Endothelial cell of umbilical vein (primary cell): Measurements from ENCODE around the gene CCNE1. TPM values are rescaled to one million over a fixed set of nuclear protein-coding genes. Genes with fewer than 3 reads are reported as not detected.

ENCODE experiments used
- BruUV-seq: library from RNA; stranded (reverse); fragments of 400-500 nt; replicated peaks from 2 replicates; lab custom pipeline; 2021; lab: Mats Ljungman, UMichigan
- CTCF ChIA-PET: fragments of 300-600, 350-600 bp; sonication (Branson Sonifier 250); formaldehyde crosslinking; loops from one replicate; lab custom pipeline; 2021; ENCODE audit warnings: antibody characterized with exemption, inconsistent platforms; lab: Charles Lee
- POLR2A ChIA-PET: fragments of 300-600, 350-600 bp; sonication (Branson Sonifier 250); formaldehyde crosslinking; loops from one replicate; lab custom pipeline; 2021; ENCODE audit warnings: antibody characterized with exemption, inconsistent platforms; lab: Charles Lee
- DNase-seq: peaks from one replicate; pipeline ENCODE4 v3.0.0-alpha.2; 2011; ENCODE audit warnings: low read depth, low spot score
- FAIRE-seq: peaks from 2 replicates; lab custom pipeline; 2011; peaks lifted over from hg19 to GRCh38; lab: Jason Lieb, UNC
- H2AFZ ChIP-seq: 2 replicates; pipeline ENCODE4 v1.6.0; 2012; ENCODE audit warnings: low read depth, low read length, control low read depth, inconsistent platforms
- H3K27ac ChIP-seq: 2 replicates; pipeline ENCODE4 v1.5.1; 2011; ENCODE audit warnings: low read depth, mild to moderate bottlenecking, control low read depth, low read length, moderate library complexity; ENCODE audit not compliant: insufficient read depth
- H3K27me3 ChIP-seq, 2 experiments: 2 replicates each; pipeline versions ENCODE4 v1.6.0 to v1.6.1; 2011; ENCODE audit warnings: low read length in 2 of 2, mixed read lengths in 1 of 2; ENCODE audit not compliant: control insufficient read depth in 2 of 2, insufficient read depth in 2 of 2
- H3K36me3 ChIP-seq, 2 experiments: 2 replicates in 1 of 2; 3 replicates in 1 of 2; pipeline ENCODE4 v1.5.1; 2011; ENCODE audit warnings: low read length in 2 of 2, mild to moderate bottlenecking in 1 of 2, moderate library complexity in 1 of 2; ENCODE audit not compliant: control insufficient read depth in 2 of 2, insufficient read depth in 2 of 2; ENCODE audit errors: extremely low read depth in 1 of 2
- H3K4me1 ChIP-seq: 3 replicates; pipeline ENCODE4 v1.5.1; 2011; ENCODE audit warnings: mild to moderate bottlenecking, low read length; ENCODE audit not compliant: control insufficient read depth, insufficient read depth; ENCODE audit errors: extremely low read depth
- H3K4me2 ChIP-seq: 2 replicates; pipeline ENCODE4 v1.6.1; 2011; ENCODE audit warnings: low read length, control low read depth, mixed read lengths; ENCODE audit not compliant: insufficient read depth
- H3K4me3 ChIP-seq, 3 experiments: fragments of 200-600 bp in 1 of 3; sonication (generic), shearing (Covaris generic) in 1 of 3; replicated peaks in 1 of 3; 2 replicates each; pipeline ENCODE4 v1.5.1; 2011 to 2016; ENCODE audit warnings: control low read depth in 3 of 3, low read length in 3 of 3, mild to moderate bottlenecking in 2 of 3, inconsistent platforms in 1 of 3, low read depth in 1 of 3, moderate library complexity in 1 of 3; ENCODE audit not compliant: insufficient read depth in 1 of 3
- H3K79me2 ChIP-seq: 2 replicates; pipeline ENCODE4 v1.6.0; 2012; ENCODE audit warnings: low read length, inconsistent platforms; ENCODE audit not compliant: control insufficient read depth, insufficient read depth
- H3K9ac ChIP-seq: replicated peaks from 2 replicates; pipeline ENCODE3; 2011; ENCODE audit warnings: low read length, control low read depth; ENCODE audit not compliant: insufficient read depth; ENCODE audit errors: extremely low read depth
- H3K9me1 ChIP-seq: replicated peaks from 3 replicates; pipeline ENCODE4 v1.6.0; 2011; ENCODE audit warnings: mild to moderate bottlenecking, low read length; ENCODE audit not compliant: control insufficient read depth, insufficient read depth; ENCODE audit errors: extremely low read depth
- H3K9me3 ChIP-seq: replicated peaks from 2 replicates; pipeline ENCODE4 v1.5.1; 2012; ENCODE audit warnings: low read length, inconsistent platforms; ENCODE audit not compliant: control insufficient read depth, insufficient read depth
- H4K20me1 ChIP-seq: replicated peaks from 2 replicates; pipeline ENCODE3; 2011; ENCODE audit warnings: mild to moderate bottlenecking, low read length; ENCODE audit not compliant: control insufficient read depth, insufficient read depth; ENCODE audit errors: extremely low read depth
- CTCF ChIP-seq, 2 donors: IDR thresholded peaks; 1 replicate in 1 of 2; 2 replicates in 1 of 2; pipeline ENCODE4 v1.5.1; 2011; ENCODE audit warnings: low read length in 2 of 2, mild to moderate bottlenecking in 2 of 2, moderate library complexity in 2 of 2, control low read depth in 1 of 2, inconsistent platforms in 1 of 2, low read depth in 1 of 2; ENCODE audit not compliant: insufficient read depth in 1 of 2; ENCODE audit errors: extremely low read depth in 1 of 2
- EZH2 ChIP-seq: IDR thresholded peaks from 2 replicates; pipeline ENCODE4 v1.6.1; 2012; ENCODE audit warnings: borderline replicate concordance, low read depth, mild to moderate bottlenecking, moderate library complexity, low read length, inconsistent platforms; ENCODE audit not compliant: severe bottlenecking
- FOS ChIP-seq: IDR thresholded peaks from 2 replicates; pipeline ENCODE4 v1.6.1; 2011; ENCODE audit warnings: mild to moderate bottlenecking, low read length, moderate library complexity, borderline replicate concordance; ENCODE audit not compliant: insufficient read depth
- GATA2 ChIP-seq: IDR thresholded peaks from 2 replicates; pipeline ENCODE4 v1.7.0; 2011; ENCODE audit warnings: low read depth, mild to moderate bottlenecking, moderate library complexity, mixed read lengths, low read length; ENCODE audit not compliant: insufficient read length, insufficient read depth
- JUN ChIP-seq: IDR thresholded peaks from 2 replicates; pipeline ENCODE4 v1.6.1; 2011; ENCODE audit warnings: borderline replicate concordance, low read depth; ENCODE audit not compliant: insufficient read length, insufficient read depth
- MAX ChIP-seq: IDR thresholded peaks from 2 replicates; pipeline ENCODE4 v1.6.1; 2011; ENCODE audit not compliant: insufficient read depth, insufficient read length
- MYC ChIP-seq: IDR thresholded peaks from one replicate; pipeline ENCODE4 v1.6.1; 2011; ENCODE audit warnings: mild to moderate bottlenecking, low read depth, low read length
- POLR2A ChIP-seq: IDR thresholded peaks from 2 replicates; pipeline ENCODE4 v1.6.1; 2012; ENCODE audit warnings: low read depth, mild to moderate bottlenecking, control low read depth, low read length
- POLR2AphosphoS5 ChIP-seq: IDR thresholded peaks from 2 replicates; pipeline ENCODE4 v1.6.1; 2012; ENCODE audit warnings: low read depth, mild to moderate bottlenecking, control low read depth, low read length, moderate library complexity; ENCODE audit not compliant: insufficient read depth
- dilution Hi-C: fragments of 300-500 bp; cut with MboI; formaldehyde crosslinking; loops from one replicate; pipeline ENCODE4 v1.15.0; 2019; ENCODE audit warnings: low sequenced_read_pairs; ENCODE audit not compliant: extremely low pct_ligation_motif_present
- intact Hi-C: fragments of 100-400 bp; cut with micrococcal nuclease; formaldehyde crosslinking; loops from one replicate; pipeline ENCODE4 v1.10.0; 2022
- polyA plus RNA-seq, 4 experiments: library from polyadenylated mRNA; depleted of rRNA in 3 of 4; stranded (reverse) in 3 of 4; unstranded in 1 of 4; fragments of >200 nt; gene quantifications; 2 replicates each; pipeline versions ENCODE4 v1.2.1 to v1.2.3, GENCODE V29; 2011 to 2012; ENCODE audit warnings: missing spikeins in 1 of 4
- total RNA-seq: library from RNA; stranded (reverse); gene quantifications from 2 replicates; pipeline ENCODE4 v1.2.3, GENCODE V29; 2021

Gene CCNE1
- total and polyA plus RNA-seq, 2 donors (not counting 3 experiments of a cell fraction or from before 2014, with no cell fraction given) = 8.3 to 10.1 TPM

- H3K79me2 ChIP-seq = no peaks in the 10 kb centered on the region
- ChIA-PET CTCF (interaction anchor here (1.2 to 1.6 kb wide), 3 partner anchors 90 to 102 kb away, joined by 3 to 5 read pairs (median 4); no protein-coding TSS in a partner anchor), POLR2A (no interaction called here)
- no peaks in the 10 kb centered on the region for H3K4me1 ChIP-seq
- H2AFZ ChIP-seq = no peak overlapping the region
- no TSS peak for BruUV-seq
- dilution Hi-C loops = no loop called here
- H3K4me3 ChIP-seq = no peak overlapping the region
- no peak for TF ChIP-seq JUN
- TF ChIP-seq GATA2 = no peak
- no peak for TF ChIP-seq MAX
- no peak for TF ChIP-seq FOS
- no peak for TF ChIP-seq MYC
- TF ChIP-seq POLR2A = no peak
- no peak for TF ChIP-seq EZH2
- no peak for TF ChIP-seq CTCF (IDR thresholded peaks at IDR 0.05; ENCODE audit: extremely low read depth in 1 of 2, insufficient read depth in 1 of 2, low read depth in 1 of 2, low read length in 2 of 2)
- TF ChIP-seq POLR2AphosphoS5 = no peak
- H3K27ac ChIP-seq = no peak overlapping the region
- no peak overlapping the region for H3K9ac ChIP-seq
- H3K27me3 ChIP-seq = no peaks in the 10 kb centered on the region
- no peaks in the 10 kb centered on the region for H3K9me1 ChIP-seq
- intact Hi-C loops = no loop called here
- no peak overlapping the region for H3K4me2 ChIP-seq
- no peaks in the 10 kb centered on the region for H3K9me3 ChIP-seq
- DNase-seq (no peak), FAIRE-seq (no peak)
- no peaks in the 10 kb centered on the region for H3K36me3 ChIP-seq
- H4K20me1 ChIP-seq = no peaks in the 10 kb centered on the region
These were observed 49.8 kb downstream of the CCNE1 start for GRCh38 chr19:29861574-29861973.
